ENCODE data around the gene PAIP1.
"Not testable (repeated sequence)": the region's sequence is repeated elsewhere in the genome, so short reads cannot be mapped to it uniquely, and the experiment has no call there.

GRCh38 chr5:43556607-43556856 lies 345 bp downstream of the PAIP1 start:
- TF ChIP-seq CTCF (conservative IDR thresholded peaks at IDR 0.05; ENCODE audit: low read depth, low read length); EZH2 (IDR thresholded peaks at IDR 0.05; ENCODE audit: borderline replicate concordance, low read depth, low read length, poor library complexity, severe bottlenecking): not testable (repeated sequence)
